Endothelial cell of umbilical vein (primary cell): Measurements from ENCODE around the gene SIRPD.

Experiments
- CTCF ChIP-seq, 2 donors: IDR thresholded peaks; 1 replicate in 1 of 2; 2 replicates in 1 of 2; pipeline ENCODE4 v1.5.1; 2011; ENCODE audit warnings: low read length in 2 of 2, mild to moderate bottlenecking in 2 of 2, moderate library complexity in 2 of 2, control low read depth in 1 of 2, inconsistent platforms in 1 of 2, low read depth in 1 of 2; ENCODE audit not compliant: insufficient read depth in 1 of 2; ENCODE audit errors: extremely low read depth in 1 of 2
- EZH2 ChIP-seq: IDR thresholded peaks from 2 replicates; pipeline ENCODE4 v1.6.1; 2012; ENCODE audit warnings: borderline replicate concordance, low read depth, mild to moderate bottlenecking, moderate library complexity, low read length, inconsistent platforms; ENCODE audit not compliant: severe bottlenecking
- FOS ChIP-seq: IDR thresholded peaks from 2 replicates; pipeline ENCODE4 v1.6.1; 2011; ENCODE audit warnings: mild to moderate bottlenecking, low read length, moderate library complexity, borderline replicate concordance; ENCODE audit not compliant: insufficient read depth
- GATA2 ChIP-seq: IDR thresholded peaks from 2 replicates; pipeline ENCODE4 v1.7.0; 2011; ENCODE audit warnings: low read depth, mild to moderate bottlenecking, moderate library complexity, mixed read lengths, low read length; ENCODE audit not compliant: insufficient read length, insufficient read depth
- JUN ChIP-seq: IDR thresholded peaks from 2 replicates; pipeline ENCODE4 v1.6.1; 2011; ENCODE audit warnings: borderline replicate concordance, low read depth; ENCODE audit not compliant: insufficient read length, insufficient read depth
- MAX ChIP-seq: IDR thresholded peaks from 2 replicates; pipeline ENCODE4 v1.6.1; 2011; ENCODE audit not compliant: insufficient read depth, insufficient read length
- MYC ChIP-seq: IDR thresholded peaks from one replicate; pipeline ENCODE4 v1.6.1; 2011; ENCODE audit warnings: mild to moderate bottlenecking, low read depth, low read length
- POLR2A ChIP-seq: IDR thresholded peaks from 2 replicates; pipeline ENCODE4 v1.6.1; 2012; ENCODE audit warnings: low read depth, mild to moderate bottlenecking, control low read depth, low read length
- POLR2AphosphoS5 ChIP-seq: IDR thresholded peaks from 2 replicates; pipeline ENCODE4 v1.6.1; 2012; ENCODE audit warnings: low read depth, mild to moderate bottlenecking, control low read depth, low read length, moderate library complexity; ENCODE audit not compliant: insufficient read depth

GRCh38 chr20:1524004-1524403 lies 33.5 kb downstream of the SIRPD start:
- TF ChIP-seq EZH2 (no peak), CTCF (IDR thresholded peaks at IDR 0.05; ENCODE audit: extremely low read depth in 1 of 2, insufficient read depth in 1 of 2, low read depth in 1 of 2, low read length in 2 of 2) (no peak), POLR2A (no peak), POLR2AphosphoS5 (no peak), GATA2 (no peak), MAX (no peak), JUN (no peak), MYC (no peak), FOS (no peak)
